GM12878 (cell line): Measurements from ENCODE around the gene TTLL10. TPM values are rescaled to one million over a fixed set of nuclear protein-coding genes. Genes with fewer than 3 reads are reported as not detected.

ENCODE experiments used
- ATAC-seq: fragments of 200-7000 bp; cut with Tn5 transposase; 3 replicates; pipeline ENCODE4 v1.9.1; 2020; ENCODE audit warnings: mild to moderate bottlenecking, moderate library complexity
- BruUV-seq: library from RNA; stranded (reverse); fragments of 400-500 nt; replicated peaks from 2 replicates; lab custom pipeline; 2021; lab: Mats Ljungman, UMichigan
- CTCF ChIA-PET: fragments of 300-600 bp; sonication (Branson Sonifier 250); formaldehyde crosslinking; extraction: SDS; loops from one replicate; lab custom pipeline; 2021; ENCODE audit warnings: inconsistent platforms; lab: Yijun Ruan, JAX
- POLR2A ChIA-PET: fragments of 350-600 bp; formaldehyde crosslinking; extraction: SDS; loops from one replicate; lab custom pipeline; 2021; ENCODE audit warnings: inconsistent platforms; lab: Charles Lee
- RAD21 ChIA-PET: fragments of 300-600 bp; sonication (Branson Sonifier 250); formaldehyde crosslinking; loops from one replicate; lab custom pipeline; 2023; ENCODE audit warnings: antibody characterized with exemption; ENCODE audit not compliant: unreplicated experiment; lab: Charles Lee
- SMC1A ChIA-PET: fragments of 300-600 bp; sonication (Branson Sonifier 250); formaldehyde crosslinking; loops from one replicate; lab custom pipeline; 2023; ENCODE audit not compliant: unreplicated experiment, uncharacterized antibody; lab: Charles Lee
- DNase-seq: peaks from one replicate; pipeline ENCODE4 v3.0.0-alpha.2; 2011; ENCODE audit warnings: low read depth, low spot score
- FAIRE-seq: peaks from 3 replicates; lab custom pipeline; 2011; peaks lifted over from hg19 to GRCh38; lab: Jason Lieb, UNC
- H2AFZ ChIP-seq: 2 replicates; pipeline ENCODE4 v1.6.0; 2011; ENCODE audit warnings: low read depth, low read length, control low read depth; ENCODE audit not compliant: control insufficient read depth
- H3K27ac ChIP-seq: 2 replicates; pipeline ENCODE4 v1.5.1; 2011; ENCODE audit warnings: control low read depth; ENCODE audit not compliant: control insufficient read depth, insufficient read depth
- H3K27me3 ChIP-seq, 2 experiments: replicated peaks in 1 of 2; 2 replicates each; pipeline versions ENCODE4 v1.6.0 to v1.6.1; 2011; ENCODE audit warnings: low read length in 1 of 2; ENCODE audit not compliant: control insufficient read depth in 2 of 2, insufficient read depth in 2 of 2
- H3K36me3 ChIP-seq, 2 experiments: 2 replicates each; pipeline ENCODE4 v1.5.1; 2011; ENCODE audit warnings: low read length in 1 of 2; ENCODE audit not compliant: control insufficient read depth in 2 of 2, insufficient read depth in 2 of 2
- H3K4me1 ChIP-seq: 2 replicates; pipeline ENCODE4 v1.6.1; 2011; ENCODE audit warnings: mild to moderate bottlenecking, low read length, moderate library complexity, mixed read lengths; ENCODE audit not compliant: control insufficient read depth, insufficient read depth
- H3K4me2 ChIP-seq: 2 replicates; pipeline ENCODE4 v1.6.0; 2011; ENCODE audit warnings: control low read depth; ENCODE audit not compliant: control insufficient read depth, insufficient read depth
- H3K4me3 ChIP-seq: fragments of 200-600 bp; sonication (generic); 2 replicates; pipeline ENCODE4 v1.5.1; 2016
- H3K79me2 ChIP-seq: 2 replicates; pipeline ENCODE4 v1.6.0; 2011; ENCODE audit warnings: low read length; ENCODE audit not compliant: control insufficient read depth, insufficient read depth
- H3K9ac ChIP-seq: 2 replicates; pipeline ENCODE4 v1.8.0; 2011; ENCODE audit warnings: low read length, control low read depth, mixed read lengths; ENCODE audit not compliant: control insufficient read depth, insufficient read depth
- H3K9me3 ChIP-seq: replicated peaks from 3 replicates; pipeline ENCODE4 v1.5.1; 2011; ENCODE audit warnings: mild to moderate bottlenecking, low read length; ENCODE audit not compliant: control insufficient read depth, insufficient read depth
- H4K20me1 ChIP-seq: 2 replicates; pipeline ENCODE4 v1.6.0; 2011; ENCODE audit not compliant: control insufficient read depth, insufficient read depth
- CHD2 ChIP-seq: IDR thresholded peaks from 2 replicates; pipeline ENCODE4 v1.6.1; 2011; ENCODE audit warnings: low read depth, low read length, improper control_type of control experiment, borderline replicate concordance
- CREM ChIP-seq: IDR thresholded peaks from 2 replicates; pipeline ENCODE4 v1.6.1; 2014; ENCODE audit warnings: antibody characterized with exemption, low read depth
- ETV6 ChIP-seq, 2 experiments: fragments of 450-650 bp in 1 of 2; IDR thresholded peaks in 1 of 2; conservative IDR thresholded peaks in 1 of 2; 2 replicates each; pipeline ENCODE4 v1.6.1; 2014; ENCODE audit warnings: antibody characterized with exemption in 1 of 2, borderline replicate concordance in 1 of 2, low read depth in 1 of 2, mild to moderate bottlenecking in 1 of 2, moderate library complexity in 1 of 2
- GATAD2B ChIP-seq: fragments of 450-650 bp; conservative IDR thresholded peaks from 2 replicates; pipeline ENCODE4 v1.6.1; 2017; ENCODE audit warnings: low read depth, mild to moderate bottlenecking, moderate library complexity
- JUND ChIP-seq: IDR thresholded peaks from 2 replicates; pipeline ENCODE4 v1.6.1; 2012; ENCODE audit warnings: low read depth, mild to moderate bottlenecking, low read length, improper control_type of control experiment, moderate library complexity
- MLLT1 ChIP-seq: fragments of 450-650 bp; IDR thresholded peaks from 2 replicates; pipeline ENCODE4 v1.6.1; 2016; ENCODE audit warnings: mild to moderate bottlenecking
- MYB ChIP-seq: fragments of 150-350 bp; IDR thresholded peaks from 2 replicates; pipeline ENCODE4 v1.6.1; 2014; ENCODE audit warnings: mild to moderate bottlenecking, low read depth, low read length, borderline replicate concordance
- NFYB ChIP-seq: IDR thresholded peaks from 2 replicates; pipeline ENCODE4 v1.6.1; 2011; ENCODE audit warnings: low read depth, mild to moderate bottlenecking, low read length, improper control_type of control experiment, moderate library complexity; ENCODE audit not compliant: insufficient read depth
- RAD21 ChIP-seq: IDR thresholded peaks from 2 replicates; pipeline ENCODE4 v1.6.1; 2011; ENCODE audit warnings: mild to moderate bottlenecking, low read depth, low read length, moderate library complexity; ENCODE audit not compliant: insufficient read depth
- RFX5 ChIP-seq: IDR thresholded peaks from 2 replicates; pipeline ENCODE4 v1.6.1; 2011; ENCODE audit warnings: low read depth, low read length, improper control_type of control experiment
- SIN3A ChIP-seq: IDR thresholded peaks from 2 replicates; pipeline ENCODE4 v1.6.1; 2012; ENCODE audit warnings: low read depth, low read length, improper control_type of control experiment
- TARDBP ChIP-seq: IDR thresholded peaks from 2 replicates; pipeline ENCODE4 v1.6.1; 2016; ENCODE audit warnings: borderline replicate concordance
- TBL1XR1 ChIP-seq: IDR thresholded peaks from 2 replicates; pipeline ENCODE4 v1.6.1; 2012; ENCODE audit warnings: low read depth, low read length, improper control_type of control experiment
- ZBTB40 ChIP-seq: fragments of 450-650 bp; IDR thresholded peaks from 2 replicates; pipeline ENCODE4 v1.6.1; 2016; ENCODE audit warnings: mild to moderate bottlenecking, moderate library complexity, borderline replicate concordance
- WGBS: methylation state at CpG from one replicate; pipeline ENCODE4 v1.1.6; 2016; ENCODE audit warnings: low lambda C conversion rate; ENCODE audit not compliant: insufficient replicate concordance, insufficient coverage; ENCODE audit errors: missing lambda C conversion rate; 5-methylcytosine and 5-hydroxymethylcytosine counted together
- in situ Hi-C: fragments of 300-500 bp; cut with MboI; formaldehyde crosslinking; loops from 9 replicates; pipeline ENCODE4 v1.14.3; 2018; ENCODE audit warnings: mixed read lengths
- intact Hi-C: fragments of 100-400 bp; cut with micrococcal nuclease; formaldehyde crosslinking; loops from one replicate; pipeline ENCODE4 v1.14.2; 2022; ENCODE audit not compliant: unreplicated experiment
- polyA plus RNA-seq, 11 experiments: library from polyadenylated mRNA; depleted of rRNA in 4 of 11; unstranded in 6 of 11; stranded (reverse) in 5 of 11; fragments of >200 nt; fragmentation: Nextera tagmentation in 4 of 11; fragmentation: Illumina TruSeq in 1 of 11; extraction: Ambion mirVana in 4 of 11; extraction: Trizol in 1 of 11; gene quantifications; 1 replicate in 1 of 11; 2 replicates in 10 of 11; pipeline versions ENCODE4 v1.2.1 to v1.2.3, GENCODE V29; 2011 to 2016; ENCODE audit warnings: inconsistent platforms in 2 of 11, missing spikeins in 2 of 11, low read depth in 1 of 11
- total RNA-seq, 4 experiments: library from RNA; depleted of rRNA in 3 of 4; stranded (reverse); fragments of >200 nt in 3 of 4; fragmentation: Illumina TruSeq in 1 of 4; extraction: Trizol in 1 of 4; gene quantifications; 2 replicates each; pipeline versions ENCODE4 v1.2.1 to v1.2.3, GENCODE V29; 2013 to 2021
- TF ChIP-seq, protein P1 (sequence below): fragments of 450-650 bp; IDR thresholded peaks from 2 replicates; pipeline ENCODE4 v1.6.1; 2014; ENCODE audit warnings: mild to moderate bottlenecking

The TTLL10 gene
- total and polyA plus RNA-seq, 10 of the 15 experiments (the other 5 are each of a cell fraction or from before 2014, with no cell fraction given): not detected

DNA sequence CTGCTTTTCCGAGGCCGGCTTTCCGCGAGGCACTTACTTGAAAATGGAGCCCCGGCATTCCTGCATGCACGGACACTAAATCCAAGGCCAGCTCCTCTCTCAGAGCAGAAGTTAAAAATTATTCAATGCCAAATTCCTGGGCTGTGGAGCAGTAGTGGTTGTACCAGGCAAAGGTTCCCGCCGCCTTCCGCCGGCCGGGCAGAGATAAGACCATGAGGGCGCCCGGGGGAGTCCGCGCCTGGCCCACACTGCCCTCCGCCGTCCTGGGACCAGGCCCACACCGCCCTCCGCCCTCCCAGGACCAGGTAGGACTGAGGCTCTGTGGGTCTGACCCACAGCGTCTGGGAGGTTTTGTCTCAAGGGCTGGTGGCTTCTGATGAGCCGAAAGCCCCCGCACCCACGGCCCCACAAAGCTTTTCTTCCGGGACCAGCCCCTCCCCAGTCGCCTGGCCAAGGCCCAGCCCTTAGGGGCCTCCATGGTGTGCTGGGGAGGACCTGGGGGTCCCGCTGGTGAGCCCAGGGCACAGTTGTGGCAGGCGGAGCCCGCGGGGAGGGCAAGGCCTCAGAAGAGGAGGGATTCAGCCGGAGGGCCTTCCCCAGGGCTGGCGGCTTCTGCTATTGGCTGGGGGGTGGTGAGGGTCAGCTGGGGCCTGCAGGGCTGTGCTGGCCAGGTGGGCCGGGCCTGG is 45.1 kb upstream of the TTLL10 start (continued):
- TF ChIP-seq ZBTB40 (no peak), RAD21 (no peak), JUND (no peak), GATAD2B (no peak), CHD2 (no peak)

- Histone ChIP-seq H3K27me3 (no peaks in the 10 kb centered on the region; a peak in 1 of 4 replicates), H3K79me2 (no peaks in the 10 kb centered on the region), H3K27ac (no peak overlapping the region), H3K36me3 (no peaks in the 10 kb centered on the region), H3K4me1 (no peaks in the 10 kb centered on the region), H3K9me3 (no peaks in the 10 kb centered on the region), H2AFZ (no peak overlapping the region), H3K4me2 (no peak overlapping the region), H4K20me1 (no peaks in the 10 kb centered on the region), H3K4me3 (no peak overlapping the region), H3K9ac (no peak overlapping the region)
- FAIRE-seq: no peak
- BruUV-seq: no TSS peak
- WGBS: 56% methylated on average over 19 of the region's 19 CpGs
- no peak for DNase-seq
- ChIA-PET POLR2A (no interaction called here), SMC1A (interaction anchor here (1.3 to 2.2 kb wide), 2 partner anchors 42 to 121 kb away, joined by 4 to 8 read pairs; no protein-coding TSS in a partner anchor), RAD21 (no interaction called here), CTCF (interaction anchor here (0.8 to 1.3 kb wide), 3 partner anchors 12 to 121 kb away, joined by 3 to 4 read pairs (median 3); no protein-coding TSS in a partner anchor)
- ATAC-seq: no peak
- intact Hi-C loops (no loop called here), in situ Hi-C loops (no loop called here)
- no peak for TF ChIP-seq MYB
- no peak for TF ChIP-seq TBL1XR1
- no peak for TF ChIP-seq CREM
- TF ChIP-seq SIN3A: no peak
- TF ChIP-seq, protein P1, sequence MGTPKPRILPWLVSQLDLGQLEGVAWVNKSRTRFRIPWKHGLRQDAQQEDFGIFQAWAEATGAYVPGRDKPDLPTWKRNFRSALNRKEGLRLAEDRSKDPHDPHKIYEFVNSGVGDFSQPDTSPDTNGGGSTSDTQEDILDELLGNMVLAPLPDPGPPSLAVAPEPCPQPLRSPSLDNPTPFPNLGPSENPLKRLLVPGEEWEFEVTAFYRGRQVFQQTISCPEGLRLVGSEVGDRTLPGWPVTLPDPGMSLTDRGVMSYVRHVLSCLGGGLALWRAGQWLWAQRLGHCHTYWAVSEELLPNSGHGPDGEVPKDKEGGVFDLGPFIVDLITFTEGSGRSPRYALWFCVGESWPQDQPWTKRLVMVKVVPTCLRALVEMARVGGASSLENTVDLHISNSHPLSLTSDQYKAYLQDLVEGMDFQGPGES: no peak
- TF ChIP-seq ETV6 (conservative IDR thresholded peaks at IDR 0.05 in 1 of 2, IDR thresholded peaks at IDR 0.05 in 1 of 2; ENCODE audit: borderline replicate concordance in 1 of 2, low read depth in 1 of 2): no peak
- no peak for TF ChIP-seq NFYB
- no peak for TF ChIP-seq MLLT1
- no peak for TF ChIP-seq RFX5
- TF ChIP-seq TARDBP: no peak
These were observed 44.3 kb upstream of the TTLL10 start for GRCh38 chr1:1129381-1129821.
